Heart right ventricle (tissue), 16 donors: ENCODE measurements around the gene SMARCAL1. TPM values are rescaled to one million over a fixed set of nuclear protein-coding genes. Genes with fewer than 3 reads are reported as not detected.
A peak's percentile ranks its signal among the peaks of the same experiment; 100 is the strongest.

Experiments
- ATAC-seq, 8 donors: fragments of 200-7000 bp; cut with Tn5 transposase; one replicate each; pipeline ENCODE4 v1.9.1; 2020; ENCODE audit warnings: mild to moderate bottlenecking in 8 of 8, moderate library complexity in 8 of 8, moderate number of reproducible peaks in 1 of 8
- DNase-seq, 2 donors: peaks; one replicate each; pipeline ENCODE4 v3.0.0-alpha.2; 2020
- H3K27ac ChIP-seq, 10 donors: fragments of 200-600 bp; sonication (generic) in 2 of 10; one replicate each; pipeline versions ENCODE4 v1.5.0 to v1.8.0; 2020 to 2022; ENCODE audit warnings: mild to moderate bottlenecking in 3 of 10
- H3K27me3 ChIP-seq, 7 donors: fragments of 200-600 bp; one replicate each; pipeline ENCODE4 v1.8.0; 2021 to 2022; ENCODE audit warnings: mild to moderate bottlenecking in 2 of 7
- H3K36me3 ChIP-seq, 9 donors: fragments of 200-600 bp; sonication (generic) in 1 of 9; one replicate each; pipeline versions ENCODE4 v1.5.0 to v1.8.0; 2020 to 2022; ENCODE audit warnings: mild to moderate bottlenecking in 2 of 9
- H3K4me1 ChIP-seq, 9 donors: fragments of 200-600 bp; sonication (generic) in 1 of 9; one replicate each; pipeline versions ENCODE4 v1.5.0 to v1.8.0; 2020 to 2022; ENCODE audit warnings: mild to moderate bottlenecking in 4 of 9
- H3K4me3 ChIP-seq, 10 donors: fragments of 200-600 bp; sonication (generic) in 2 of 10; one replicate each; pipeline versions ENCODE4 v1.5.0 to v1.8.0; 2020 to 2022; ENCODE audit warnings: mild to moderate bottlenecking in 7 of 10, moderate library complexity in 2 of 10
- H3K9me3 ChIP-seq, 11 donors: fragments of 200-600 bp in 10 of 11; sonication (generic) in 2 of 11; one replicate each; pipeline versions ENCODE4 v1.5.0 to v1.8.0; 2013 to 2022; ENCODE audit warnings: mild to moderate bottlenecking in 2 of 11, control low read depth in 1 of 11, moderate library complexity in 1 of 11
- CTCF ChIP-seq, 9 donors: fragments of 200-600 bp; sonication (generic) in 2 of 9; IDR thresholded peaks; one replicate each; pipeline versions ENCODE4 v1.5.0 to v1.8.0; 2021 to 2022; ENCODE audit warnings: antibody characterized with exemption in 9 of 9, mild to moderate bottlenecking in 5 of 9, moderate library complexity in 1 of 9
- WGBS, 2 donors: extraction: QIAGEN DNeasy Blood & Tissue Kit; methylation state at CpG; one replicate each; pipeline ENCODE4 v1.1.7; 2013; ENCODE audit warnings: inconsistent platforms in 1 of 2; 5-methylcytosine and 5-hydroxymethylcytosine counted together
- intact Hi-C, 10 donors: fragments of 100-400 bp; cut with DNase I; formaldehyde crosslinking; loops; one replicate each; pipeline versions ENCODE4 v1.11.1 to v1.14.2; 2022
- polyA plus RNA-seq, 2 donors: library from polyadenylated mRNA; stranded (reverse); fragments of 200-250 nt; gene quantifications; one replicate each; pipeline ENCODE4 v1.2.3, GENCODE V29; 2013
- total RNA-seq, 10 donors: library from RNA; stranded (reverse); fragmentation: NEBNext Ultra II Directional in 3 of 10; extraction: Animal tissue kit (Norgen Biotek cat#: 25700) in 3 of 10; gene quantifications; one replicate each; pipeline versions ENCODE4 v1.2.1 to v1.2.4, GENCODE V29; 2021 to 2023
- donor health status: Arrhythmogenic right ventricular cardiomyopathy.
- donor health status: ischemic (EF 13 %, LVEDD 7.1; RV severe dilation, severe dysfunction).
- donor health status: healthy with polysubstance abuse.
- donor health status: DM: no; HTN: yes; CAD: no.
- donor health status: DM: no; HTN: no; CAD: no.
- donor health status: ischemic (EF 25% LVEDD 6.9; RV normal size, moderate dysfunction).
- donor health status: ischemic (EF 25% LVEDD 5.7; RV mildly dilated, moderate dysfunction).
- donor health status: healthy.
- donor health status: DM: yes; HTN: yes; CAD: no.
- donor health status: Ischemic cardiomyopathy.
- donor health status: ischemic (EF 35%, LVEDD 5.7; RV mildly dilated, moderate dysfunction).
- donor health status: nonischemic (EF 11% LVEDD 7.7; RV severe dilation, severe dysfunction).
- donor health status: DM: yes; HTN: yes; CAD: no.
- donor health status: PGD.
- donor health status: ischemic (EF 29% LVEDD 5.4; RV normal size, mild dysfunction).
- donor health status: nonischemic (EF 23%, LVEDD 6.1; RV moderate dilation, normal function).

Gene SMARCAL1
- total and polyA plus RNA-seq, 12 donors = 3.8 to 14.8 (median 9.6) TPM

GRCh38 chr2:216394881-216395280 is 17.4 kb upstream of the SMARCAL1 start:
- peaks cover 0 to 6% (median 0%) of the 10 kb centered on the region in 7 donors for H3K27me3 ChIP-seq
- WGBS, 2 donors = 79 to 88% methylated on average over 6 of the region's 6 CpGs
- no peak overlapping the region for H3K27ac ChIP-seq
- intact Hi-C loops = no loop called here
- ATAC-seq (no peak), DNase-seq (no peak)
- H3K4me3 ChIP-seq = no peak overlapping the region
- no peaks in the 10 kb centered on the region for H3K36me3 ChIP-seq
- H3K9me3 ChIP-seq = no peaks in the 10 kb centered on the region
- TF ChIP-seq CTCF (IDR thresholded peaks at IDR 0.05) = no peak
- peaks cover 0 to 4% (median 0%) of the 10 kb centered on the region in 9 donors for H3K4me1 ChIP-seq

GRCh38 chr2:216399621-216400020 is 12.7 kb upstream of the SMARCAL1 start:
- no peak for ATAC-seq
- no peak for DNase-seq
- Histone ChIP-seq H3K4me1 (peaks cover 0 to 8% (median 0%) of the 10 kb centered on the region in 9 donors), H3K9me3 (peaks cover 0 to 9% (median 0%) of the 10 kb centered on the region in 11 donors), H3K36me3 (no peaks in the 10 kb centered on the region), H3K27me3 (peaks cover 0 to 6% (median 0%) of the 10 kb centered on the region in 7 donors), H3K27ac (no peak overlapping the region), H3K4me3 (no peak overlapping the region)
- 57 to 77% methylated on average over 1 of the region's 1 CpG for WGBS, 2 donors
- TF ChIP-seq CTCF (IDR thresholded peaks at IDR 0.05) = no peak
- intact Hi-C loops = loop anchor here in 3 of 10 donors (10.0 kb wide), 3 partner anchors 175 to 275 kb away; no protein-coding TSS in a partner anchor

- no peak for TF ChIP-seq CTCF (IDR thresholded peaks at IDR 0.05)
- intact Hi-C loops = loop anchor here in 3 of 10 donors (10.0 kb wide), 3 partner anchors 178 to 278 kb away; no protein-coding TSS in a partner anchor
- ATAC-seq = no peak
Observed at GRCh38 chr2:216402751-216403150, 9.5 kb upstream of the SMARCAL1 start.

GRCh38 chr2:216404010-216404618 is 8.2 kb upstream of the SMARCAL1 start:
- WGBS, 2 donors = 62 to 68% methylated on average over 5 of the region's 5 CpGs
- Histone ChIP-seq H3K4me3 (no peak overlapping the region), H3K27ac (no peak overlapping the region), H3K36me3 (no peaks in the 10 kb centered on the region), H3K4me1 (peaks cover 0 to 8% (median 0%) of the 10 kb centered on the region in 9 donors), H3K27me3 (peaks cover 0 to 18% (median 5%) of the 10 kb centered on the region in 7 donors), H3K9me3 (peaks cover 0 to 9% (median 0%) of the 10 kb centered on the region in 11 donors)
- DNase-seq (peak in 1 of 2 donors; percentile 16), ATAC-seq (peak in 4 of 8 donors; percentile 44 to 73 (median 66))
- intact Hi-C loops = loop anchor here in 3 of 10 donors (10.0 kb wide), 3 partner anchors 179 to 279 kb away; no protein-coding TSS in a partner anchor
- peak; percentile 62 to 86 (median 82) for TF ChIP-seq CTCF (IDR thresholded peaks at IDR 0.05)

More at GRCh38 chr2:216402751-216403150, 9.5 kb upstream of the SMARCAL1 start:
- Histone ChIP-seq H3K9me3 (peaks cover 0 to 9% (median 0%) of the 10 kb centered on the region in 11 donors), H3K4me1 (peaks cover 0 to 8% (median 0%) of the 10 kb centered on the region in 9 donors), H3K27me3 (peaks cover 0 to 11% (median 4%) of the 10 kb centered on the region in 7 donors), H3K4me3 (no peak overlapping the region), H3K36me3 (no peaks in the 10 kb centered on the region), H3K27ac (no peak overlapping the region)
- no peak for DNase-seq
- 62 to 63% methylated on average over 6 of the region's 6 CpGs for WGBS, 2 donors
